ENCODE measurements around the gene UFSP1. TPM values are rescaled to one million over a fixed set of nuclear protein-coding genes. Genes with fewer than 3 reads are reported as not detected.
A peak's percentile ranks its signal among the peaks of the same experiment; 100 is the strongest.

UFSP1 gene
- total and polyA plus RNA-seq, 2 experiments from 2014 or later: 3.9 to 4.2 TPM

DNA sequence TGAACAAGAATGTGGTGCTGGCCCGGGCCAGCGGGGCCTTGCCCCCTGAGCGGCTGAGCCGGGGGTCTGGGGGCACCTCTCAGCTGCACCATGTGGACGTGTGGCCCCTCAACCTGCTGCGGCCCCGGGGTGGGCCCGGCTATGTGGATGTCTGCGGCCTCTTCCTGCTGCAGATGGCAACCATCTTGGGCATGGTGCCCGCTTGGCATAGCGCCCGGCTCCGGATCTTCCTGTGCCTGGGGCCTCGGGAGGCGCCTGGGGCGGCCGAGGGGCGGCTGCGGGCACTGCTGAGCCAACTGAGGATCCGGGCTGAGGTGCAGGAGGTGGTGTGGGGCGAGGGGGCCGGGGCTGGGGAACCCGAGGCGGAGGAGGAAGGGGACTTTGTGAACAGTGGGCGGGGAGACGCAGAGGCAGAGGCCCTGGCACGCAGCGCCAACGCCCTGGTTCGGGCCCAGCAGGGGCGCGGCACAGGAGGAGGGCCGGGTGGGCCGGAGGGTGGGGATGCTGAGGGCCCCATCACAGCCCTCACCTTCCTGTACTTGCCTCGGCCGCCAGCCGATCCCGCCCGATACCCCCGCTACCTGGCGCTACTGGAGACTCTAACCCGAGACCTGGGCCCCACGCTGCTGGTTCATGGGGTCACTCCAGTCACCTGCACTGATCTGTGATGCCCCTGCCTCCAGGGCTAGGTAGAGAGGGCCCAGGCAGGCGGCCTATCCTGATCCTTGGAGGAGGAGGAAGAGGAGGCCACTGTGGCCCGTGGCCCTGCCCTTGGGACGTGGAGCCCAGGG is 23.4 kb downstream of the UFSP1 start:
- H3K9me3 ChIP-seq (ENCODE audit: low read depth): no peaks in the 10 kb centered on the region
- peak overlapping the region; percentile 99 for H3K4me2 ChIP-seq
- WGBS (ENCODE audit: low lambda C conversion rate, missing lambda C conversion rate): 95% methylated on average over 28 of the region's 46 CpGs
- peaks cover 14% of the 10 kb centered on the region for H3K4me1 ChIP-seq (ENCODE audit: insufficient read depth)
- peak overlapping the region; percentile 93 for H3K27ac ChIP-seq
- H3K4me3 ChIP-seq: no peak overlapping the region
- no peak for DNase-seq (ENCODE audit: low spot score)
- peaks cover 33% of the 10 kb centered on the region for H3K79me2 ChIP-seq
- H3K36me3 ChIP-seq (replicated peaks; ENCODE audit: insufficient read depth, low read depth): no peaks in the 10 kb centered on the region
- no peaks in the 10 kb centered on the region for H3K9me2 ChIP-seq (replicated peaks; ENCODE audit: insufficient read depth)
- no peak overlapping the region for H2AFZ ChIP-seq
- H3K27me3 ChIP-seq: no peaks in the 10 kb centered on the region
- TF ChIP-seq EZH2phosphoT487 (IDR thresholded peaks at IDR 0.05; ENCODE audit: low read depth, severe bottlenecking, unreplicated experiment) (no peak), EZH2 (IDR thresholded peaks at IDR 0.05; ENCODE audit: borderline replicate concordance) (no peak)
- TF ChIP-seq, protein P1, sequence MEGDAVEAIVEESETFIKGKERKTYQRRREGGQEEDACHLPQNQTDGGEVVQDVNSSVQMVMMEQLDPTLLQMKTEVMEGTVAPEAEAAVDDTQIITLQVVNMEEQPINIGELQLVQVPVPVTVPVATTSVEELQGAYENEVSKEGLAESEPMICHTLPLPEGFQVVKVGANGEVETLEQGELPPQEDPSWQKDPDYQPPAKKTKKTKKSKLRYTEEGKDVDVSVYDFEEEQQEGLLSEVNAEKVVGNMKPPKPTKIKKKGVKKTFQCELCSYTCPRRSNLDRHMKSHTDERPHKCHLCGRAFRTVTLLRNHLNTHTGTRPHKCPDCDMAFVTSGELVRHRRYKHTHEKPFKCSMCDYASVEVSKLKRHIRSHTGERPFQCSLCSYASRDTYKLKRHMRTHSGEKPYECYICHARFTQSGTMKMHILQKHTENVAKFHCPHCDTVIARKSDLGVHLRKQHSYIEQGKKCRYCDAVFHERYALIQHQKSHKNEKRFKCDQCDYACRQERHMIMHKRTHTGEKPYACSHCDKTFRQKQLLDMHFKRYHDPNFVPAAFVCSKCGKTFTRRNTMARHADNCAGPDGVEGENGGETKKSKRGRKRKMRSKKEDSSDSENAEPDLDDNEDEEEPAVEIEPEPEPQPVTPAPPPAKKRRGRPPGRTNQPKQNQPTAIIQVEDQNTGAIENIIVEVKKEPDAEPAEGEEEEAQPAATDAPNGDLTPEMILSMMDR (IDR thresholded peaks at IDR 0.05; ENCODE audit: poor library complexity): no peak
- no peaks in the 10 kb centered on the region for H4K20me1 ChIP-seq (ENCODE audit: insufficient read depth, poor library complexity, severe bottlenecking)

DNA sequence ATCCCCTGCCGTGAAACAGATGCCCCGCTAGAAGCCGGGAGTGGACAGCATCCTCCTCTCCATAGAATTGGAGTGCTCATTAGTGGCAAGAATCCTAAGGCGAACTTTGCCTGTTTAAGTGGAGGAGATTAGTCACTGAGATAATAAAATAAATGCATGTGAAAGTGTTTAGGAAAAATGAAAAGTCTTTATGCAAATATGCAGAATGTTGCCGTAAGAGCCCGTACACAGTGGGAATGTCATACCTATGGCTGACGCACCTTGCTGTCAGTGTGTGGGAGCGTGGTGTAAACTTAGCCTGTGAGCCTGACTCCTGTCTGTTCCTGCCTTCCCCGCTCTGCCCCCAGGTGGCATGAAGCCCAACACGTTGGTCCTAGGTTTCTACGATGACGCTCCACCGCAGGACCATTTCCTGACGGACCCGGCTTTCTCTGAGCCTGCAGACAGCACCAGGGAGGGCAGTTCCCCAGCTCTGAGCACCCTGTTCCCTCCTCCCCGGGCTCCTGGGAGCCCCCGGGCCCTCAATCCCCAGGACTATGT is 24.1 kb downstream of the UFSP1 start:
- WGBS (ENCODE audit: low lambda C conversion rate, missing lambda C conversion rate): 87% methylated on average over 17 of the region's 17 CpGs
- peak overlapping the region; percentile 21 for H3K27ac ChIP-seq
- DNase-seq (ENCODE audit: low spot score): no peak

DNA sequence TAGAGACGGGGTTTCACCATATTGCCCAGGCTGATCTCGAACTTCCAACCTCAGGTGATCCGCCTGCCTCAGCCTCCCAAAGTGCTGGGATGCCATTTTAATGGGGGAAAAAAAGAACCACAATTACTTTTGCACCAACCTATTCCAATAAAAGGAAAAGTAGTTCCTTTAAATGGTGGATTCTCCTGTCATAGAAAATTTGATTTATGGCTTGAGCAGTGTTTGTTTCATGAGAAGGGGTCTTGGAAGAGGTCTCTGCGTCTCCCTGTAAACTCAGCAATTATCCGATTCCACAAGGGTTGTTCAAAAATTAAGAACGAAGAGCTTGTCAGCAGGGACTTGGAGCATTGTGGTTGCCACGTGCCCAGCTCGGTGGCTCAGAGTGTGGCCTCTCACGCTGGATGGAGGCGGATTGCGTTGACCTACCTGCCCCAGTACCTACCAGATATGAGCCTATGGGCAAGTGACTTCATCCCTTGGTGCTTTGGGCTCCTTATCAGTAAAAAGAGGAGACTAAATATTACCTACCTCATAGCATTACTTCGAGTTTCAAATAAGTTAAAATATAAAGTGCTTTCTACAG is 25.2 kb downstream of the UFSP1 start:
- Histone ChIP-seq H3K9me3 (ENCODE audit: low read depth) (no peaks in the 10 kb centered on the region), H3K4me2 (no peak overlapping the region), H3K79me2 (peaks cover 28% of the 10 kb centered on the region), H4K20me1 (ENCODE audit: insufficient read depth, poor library complexity, severe bottlenecking) (no peaks in the 10 kb centered on the region), H2AFZ (no peak overlapping the region), H3K36me3 (replicated peaks; ENCODE audit: insufficient read depth, low read depth) (no peaks in the 10 kb centered on the region), H3K27me3 (no peaks in the 10 kb centered on the region), H3K27ac (no peak overlapping the region), H3K4me3 (no peak overlapping the region), H3K9me2 (replicated peaks; ENCODE audit: insufficient read depth) (no peaks in the 10 kb centered on the region), H3K4me1 (ENCODE audit: insufficient read depth) (peaks cover 14% of the 10 kb centered on the region)
- WGBS (ENCODE audit: low lambda C conversion rate, missing lambda C conversion rate): 94% methylated on average over 12 of the region's 12 CpGs
- DNase-seq (ENCODE audit: low spot score): no peak
- TF ChIP-seq EZH2 (IDR thresholded peaks at IDR 0.05; ENCODE audit: borderline replicate concordance) (no peak), EZH2phosphoT487 (IDR thresholded peaks at IDR 0.05; ENCODE audit: low read depth, severe bottlenecking, unreplicated experiment) (no peak)
- TF ChIP-seq, protein P1 (IDR thresholded peaks at IDR 0.05; ENCODE audit: poor library complexity): no peak

More for the DNA sequence above, 24.1 kb downstream of the UFSP1 start:
- Histone ChIP-seq H3K27me3 (no peaks in the 10 kb centered on the region), H3K4me1 (ENCODE audit: insufficient read depth) (peaks cover 14% of the 10 kb centered on the region), H3K9me3 (ENCODE audit: low read depth) (no peaks in the 10 kb centered on the region), H3K9me2 (replicated peaks; ENCODE audit: insufficient read depth) (no peaks in the 10 kb centered on the region), H3K36me3 (replicated peaks; ENCODE audit: insufficient read depth, low read depth) (no peaks in the 10 kb centered on the region), H4K20me1 (ENCODE audit: insufficient read depth, poor library complexity, severe bottlenecking) (no peaks in the 10 kb centered on the region), H2AFZ (no peak overlapping the region), H3K4me3 (no peak overlapping the region), H3K4me2 (no peak overlapping the region), H3K79me2 (peaks cover 33% of the 10 kb centered on the region)
- no peak for TF ChIP-seq EZH2phosphoT487 (IDR thresholded peaks at IDR 0.05; ENCODE audit: low read depth, severe bottlenecking, unreplicated experiment)
- no peak for TF ChIP-seq EZH2 (IDR thresholded peaks at IDR 0.05; ENCODE audit: borderline replicate concordance)
- TF ChIP-seq, protein P1 (IDR thresholded peaks at IDR 0.05; ENCODE audit: poor library complexity): no peak
